Astrocyte (in vitro differentiated cells and primary cell): Measurements from ENCODE around the gene TMTC2. TPM values are rescaled to one million over a fixed set of nuclear protein-coding genes. Genes with fewer than 3 reads are reported as not detected.

Experiments used
- DNase-seq: peaks from one replicate; pipeline ENCODE4 v3.0.0-alpha.2; 2010; ENCODE audit warnings: low read depth
- FAIRE-seq: peaks from 2 replicates; lab custom pipeline; 2011; peaks lifted over from hg19 to GRCh38; lab: Jason Lieb, UNC
- H2AFZ ChIP-seq: 2 replicates; pipeline ENCODE4 v1.6.0; 2012; ENCODE audit warnings: low read depth, low read length, inconsistent platforms
- H3K27ac ChIP-seq: 2 replicates; pipeline ENCODE4 v1.5.1; 2011; ENCODE audit warnings: low read depth, low read length, inconsistent platforms
- H3K27me3 ChIP-seq: 2 replicates; pipeline ENCODE4 v1.6.0; 2011; ENCODE audit warnings: low read length, inconsistent platforms; ENCODE audit not compliant: insufficient read depth
- H3K36me3 ChIP-seq: 2 replicates; pipeline ENCODE4 v1.5.1; 2011; ENCODE audit warnings: low read length, inconsistent platforms; ENCODE audit not compliant: insufficient read depth
- H3K4me1 ChIP-seq: 2 replicates; pipeline ENCODE4 v1.5.1; 2011; ENCODE audit warnings: low read length, inconsistent platforms; ENCODE audit not compliant: insufficient read depth
- H3K4me2 ChIP-seq: 2 replicates; pipeline ENCODE4 v1.6.0; 2012; ENCODE audit warnings: low read length, inconsistent platforms
- H3K4me3 ChIP-seq: 2 replicates; pipeline ENCODE4 v1.5.1; 2011; ENCODE audit warnings: low read depth, mild to moderate bottlenecking, low read length, inconsistent platforms; ENCODE audit not compliant: insufficient read depth
- H3K79me2 ChIP-seq: 2 replicates; pipeline ENCODE4 v1.6.0; 2012; ENCODE audit warnings: mild to moderate bottlenecking, low read length, inconsistent platforms; ENCODE audit not compliant: insufficient read depth
- H3K9ac ChIP-seq: 2 replicates; pipeline ENCODE4 v1.6.0; 2012; ENCODE audit warnings: mild to moderate bottlenecking, low read length, inconsistent platforms
- H3K9me3 ChIP-seq: 2 replicates; pipeline ENCODE4 v1.5.1; 2012; ENCODE audit warnings: low read depth, mild to moderate bottlenecking, low read length, inconsistent platforms; ENCODE audit not compliant: insufficient read depth
- H4K20me1 ChIP-seq: 2 replicates; pipeline ENCODE4 v1.6.0; 2012; ENCODE audit warnings: low read length, inconsistent platforms; ENCODE audit not compliant: insufficient read depth
- H3K27ac Mint-ChIP-seq: one replicate; pipeline ENCODE4 v1.8.0; 2021; ENCODE audit warnings: mild to moderate bottlenecking, mixed read lengths; ENCODE audit not compliant: unreplicated experiment
- H3K27me3 Mint-ChIP-seq: one replicate; pipeline ENCODE4 v1.8.0; 2021; ENCODE audit warnings: low read depth, mixed read lengths; ENCODE audit not compliant: unreplicated experiment
- H3K36me3 Mint-ChIP-seq: one replicate; pipeline ENCODE4 v1.8.0; 2021; ENCODE audit warnings: low read depth, mixed read lengths; ENCODE audit not compliant: unreplicated experiment
- H3K4me1 Mint-ChIP-seq: one replicate; pipeline ENCODE4 v1.8.0; 2021; ENCODE audit warnings: low read depth, mixed read lengths; ENCODE audit not compliant: unreplicated experiment
- H3K4me3 Mint-ChIP-seq: one replicate; pipeline ENCODE4 v1.8.0; 2021; ENCODE audit warnings: mild to moderate bottlenecking, moderate library complexity, mixed read lengths; ENCODE audit not compliant: unreplicated experiment
- H3K9me3 Mint-ChIP-seq: one replicate; pipeline ENCODE4 v1.8.0; 2021; ENCODE audit warnings: mild to moderate bottlenecking, mixed read lengths; ENCODE audit not compliant: unreplicated experiment
- EZH2 ChIP-seq: IDR thresholded peaks from 2 replicates; pipeline ENCODE4 v1.6.1; 2012; ENCODE audit warnings: mild to moderate bottlenecking, low read length, inconsistent platforms; ENCODE audit not compliant: insufficient read depth
- total RNA-seq: library from RNA; stranded (reverse); gene quantifications from 2 replicates; pipeline ENCODE4 v1.2.1, GENCODE V29; 2021
- TF ChIP-seq, protein P1 (sequence below): IDR thresholded peaks from 2 replicates; pipeline ENCODE4 v1.5.1; 2011; ENCODE audit warnings: low read depth, mild to moderate bottlenecking, inconsistent platforms, low read length, moderate library complexity; ENCODE audit not compliant: insufficient read depth

The TMTC2 gene
- total RNA-seq, 1 donor from 2014 or later: 2.2 TPM

DNA sequence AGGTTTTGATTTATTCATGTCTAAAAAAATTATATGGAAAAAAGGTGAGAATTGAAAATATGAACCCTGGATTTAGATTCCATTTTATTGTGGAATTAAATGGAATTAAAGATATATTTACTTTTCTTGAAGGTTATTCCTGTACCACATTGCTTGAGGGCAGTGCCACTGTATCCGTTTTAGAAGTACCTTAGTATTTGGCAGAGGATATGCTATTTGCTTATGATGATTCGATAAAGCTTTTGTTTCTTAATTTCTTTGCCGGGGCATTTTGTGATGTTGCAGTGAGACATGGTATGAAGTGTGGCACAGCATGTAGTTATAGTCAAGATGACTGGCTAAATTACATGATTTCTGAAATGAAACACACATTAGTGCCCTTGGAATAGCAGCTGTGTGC lies 7.6 kb downstream of the TMTC2 start:
- H3K36me3 ChIP-seq: no peaks in the 10 kb centered on the region
- no peak overlapping the region for H3K4me3 Mint-ChIP-seq
- H3K9me3 ChIP-seq: no peaks in the 10 kb centered on the region
- peaks cover 4% of the 10 kb centered on the region for H3K27me3 Mint-ChIP-seq
- H4K20me1 ChIP-seq: no peaks in the 10 kb centered on the region
- no peak overlapping the region for H3K9ac ChIP-seq
- no peak overlapping the region for H3K4me3 ChIP-seq
- H3K27me3 ChIP-seq: no peaks in the 10 kb centered on the region
- no peaks in the 10 kb centered on the region for H3K4me1 ChIP-seq
- H3K27ac ChIP-seq: no peak overlapping the region
- H3K9me3 Mint-ChIP-seq: no peaks in the 10 kb centered on the region
- no peak for DNase-seq
- H3K79me2 ChIP-seq: no peaks in the 10 kb centered on the region
- H3K27ac Mint-ChIP-seq: no peak overlapping the region
- TF ChIP-seq, protein P1, sequence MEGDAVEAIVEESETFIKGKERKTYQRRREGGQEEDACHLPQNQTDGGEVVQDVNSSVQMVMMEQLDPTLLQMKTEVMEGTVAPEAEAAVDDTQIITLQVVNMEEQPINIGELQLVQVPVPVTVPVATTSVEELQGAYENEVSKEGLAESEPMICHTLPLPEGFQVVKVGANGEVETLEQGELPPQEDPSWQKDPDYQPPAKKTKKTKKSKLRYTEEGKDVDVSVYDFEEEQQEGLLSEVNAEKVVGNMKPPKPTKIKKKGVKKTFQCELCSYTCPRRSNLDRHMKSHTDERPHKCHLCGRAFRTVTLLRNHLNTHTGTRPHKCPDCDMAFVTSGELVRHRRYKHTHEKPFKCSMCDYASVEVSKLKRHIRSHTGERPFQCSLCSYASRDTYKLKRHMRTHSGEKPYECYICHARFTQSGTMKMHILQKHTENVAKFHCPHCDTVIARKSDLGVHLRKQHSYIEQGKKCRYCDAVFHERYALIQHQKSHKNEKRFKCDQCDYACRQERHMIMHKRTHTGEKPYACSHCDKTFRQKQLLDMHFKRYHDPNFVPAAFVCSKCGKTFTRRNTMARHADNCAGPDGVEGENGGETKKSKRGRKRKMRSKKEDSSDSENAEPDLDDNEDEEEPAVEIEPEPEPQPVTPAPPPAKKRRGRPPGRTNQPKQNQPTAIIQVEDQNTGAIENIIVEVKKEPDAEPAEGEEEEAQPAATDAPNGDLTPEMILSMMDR: no peak
- no peak for TF ChIP-seq EZH2
- H3K4me2 ChIP-seq: no peak overlapping the region
- no peak overlapping the region for H2AFZ ChIP-seq
- no peaks in the 10 kb centered on the region for H3K36me3 Mint-ChIP-seq
- no peaks in the 10 kb centered on the region for H3K4me1 Mint-ChIP-seq
- FAIRE-seq: no peak

DNA sequence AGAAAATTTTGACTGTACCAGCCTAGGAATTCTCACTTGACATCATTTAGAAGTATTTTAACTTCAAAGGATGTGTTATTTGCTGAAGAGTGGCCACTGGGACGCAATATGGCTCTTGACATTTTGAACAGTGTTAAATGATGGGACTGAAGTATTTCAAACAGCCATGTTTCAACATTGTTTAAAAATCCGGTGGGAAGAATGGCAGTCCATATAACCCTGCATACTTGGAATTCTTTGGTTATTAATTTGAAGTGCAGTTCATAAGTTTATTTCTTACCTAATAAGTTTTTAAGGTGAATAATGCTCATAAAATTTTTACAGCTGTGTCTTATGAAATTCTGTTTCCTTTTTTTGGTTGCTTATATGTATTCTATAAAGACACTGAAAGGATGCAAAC lies 8.3 kb downstream of the TMTC2 start:
- Mint-ChIP-seq H3K4me1 (no peaks in the 10 kb centered on the region), H3K27me3 (peaks cover 2% of the 10 kb centered on the region), H3K36me3 (no peaks in the 10 kb centered on the region), H3K9me3 (no peaks in the 10 kb centered on the region), H3K4me3 (no peak overlapping the region), H3K27ac (no peak overlapping the region)
- no peak overlapping the region for H3K27ac ChIP-seq
- no peak overlapping the region for H3K9ac ChIP-seq
- DNase-seq (peak; percentile 35), FAIRE-seq (no peak)
- H2AFZ ChIP-seq: no peak overlapping the region
- H3K9me3 ChIP-seq: no peaks in the 10 kb centered on the region
- no peak overlapping the region for H3K4me2 ChIP-seq
- H3K27me3 ChIP-seq: no peaks in the 10 kb centered on the region
- no peaks in the 10 kb centered on the region for H3K36me3 ChIP-seq
- no peaks in the 10 kb centered on the region for H3K4me1 ChIP-seq
- no peaks in the 10 kb centered on the region for H4K20me1 ChIP-seq
- H3K4me3 ChIP-seq: no peak overlapping the region
- TF ChIP-seq, protein P1: no peak
- TF ChIP-seq EZH2: no peak
- no peaks in the 10 kb centered on the region for H3K79me2 ChIP-seq

DNA sequence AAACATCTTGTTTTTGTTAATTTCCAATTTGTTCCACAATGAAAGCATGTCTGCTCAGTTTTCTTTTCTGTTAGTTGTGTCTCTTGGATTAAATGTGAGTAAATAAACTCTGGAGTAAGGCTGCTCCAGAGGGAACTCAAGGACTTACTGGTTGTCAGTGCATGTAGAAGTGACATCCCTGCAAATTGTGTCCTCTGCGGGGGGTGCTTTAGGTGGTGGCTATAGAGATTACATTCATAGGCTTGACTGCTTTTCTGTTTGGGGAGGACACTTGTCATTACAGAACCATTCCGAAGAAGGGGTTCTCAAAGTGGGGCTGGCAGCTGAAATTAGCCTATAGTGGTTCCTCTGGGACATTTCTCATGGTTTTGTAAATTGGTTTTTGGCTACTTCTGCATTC lies 8.8 kb downstream of the TMTC2 start:
- no peak overlapping the region for H2AFZ ChIP-seq
- H3K27ac ChIP-seq: no peak overlapping the region
- no peak for FAIRE-seq
- no peaks in the 10 kb centered on the region for H3K4me1 ChIP-seq
- no peaks in the 10 kb centered on the region for H3K27me3 ChIP-seq
- Mint-ChIP-seq H3K27me3 (no peaks in the 10 kb centered on the region), H3K27ac (no peak overlapping the region), H3K4me3 (no peak overlapping the region), H3K36me3 (no peaks in the 10 kb centered on the region), H3K4me1 (no peaks in the 10 kb centered on the region), H3K9me3 (no peaks in the 10 kb centered on the region)
- H3K9me3 ChIP-seq: no peaks in the 10 kb centered on the region
- no peak overlapping the region for H3K4me2 ChIP-seq
- TF ChIP-seq, protein P1: no peak
- no peak for TF ChIP-seq EZH2
- H3K79me2 ChIP-seq: no peaks in the 10 kb centered on the region
- no peaks in the 10 kb centered on the region for H3K36me3 ChIP-seq
- DNase-seq: no peak
- no peaks in the 10 kb centered on the region for H4K20me1 ChIP-seq
- H3K9ac ChIP-seq: no peak overlapping the region
- no peak overlapping the region for H3K4me3 ChIP-seq
